GM18907 (cell line): ENCODE measurements around the gene ARMH3.

Experiments
- ATAC-seq: cut with Tn5 transposase; IDR thresholded peaks from one replicate; pipeline ENCODE4 v1.9.1; 2021; ENCODE audit warnings: mild to moderate bottlenecking, moderate library complexity; ENCODE audit not compliant: unreplicated experiment

ARMH3 gene

DNA sequence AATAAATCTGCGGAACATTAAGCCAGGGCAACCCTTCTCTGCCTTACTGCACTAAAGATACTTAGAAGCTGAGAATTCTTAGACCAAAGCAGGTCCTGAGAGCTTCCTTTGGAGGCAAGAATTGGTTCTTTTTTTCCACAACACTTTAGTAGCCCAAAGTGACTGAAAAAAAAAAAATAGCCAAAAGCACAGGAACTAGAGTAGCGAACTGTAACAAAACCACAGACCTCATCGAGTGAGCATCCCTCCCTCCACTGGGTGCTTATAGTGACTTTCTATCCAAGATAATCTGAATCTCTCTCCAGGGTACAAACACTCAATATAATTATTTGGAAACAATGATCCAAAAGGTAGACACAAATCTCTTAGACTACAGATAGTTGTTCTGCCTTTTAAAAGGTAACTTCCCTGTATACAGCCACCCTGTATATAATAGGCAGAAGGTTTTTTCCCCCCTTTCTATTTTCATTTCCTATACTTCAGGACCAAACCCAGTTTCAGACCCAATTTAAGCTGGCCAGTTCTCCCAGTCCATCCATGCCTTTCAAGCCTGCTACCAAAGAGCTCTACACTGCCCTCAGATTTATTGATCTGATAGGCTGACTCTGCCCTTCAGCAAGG lies 180.8 kb downstream of the ARMH3 start:
- no peak for ATAC-seq

DNA sequence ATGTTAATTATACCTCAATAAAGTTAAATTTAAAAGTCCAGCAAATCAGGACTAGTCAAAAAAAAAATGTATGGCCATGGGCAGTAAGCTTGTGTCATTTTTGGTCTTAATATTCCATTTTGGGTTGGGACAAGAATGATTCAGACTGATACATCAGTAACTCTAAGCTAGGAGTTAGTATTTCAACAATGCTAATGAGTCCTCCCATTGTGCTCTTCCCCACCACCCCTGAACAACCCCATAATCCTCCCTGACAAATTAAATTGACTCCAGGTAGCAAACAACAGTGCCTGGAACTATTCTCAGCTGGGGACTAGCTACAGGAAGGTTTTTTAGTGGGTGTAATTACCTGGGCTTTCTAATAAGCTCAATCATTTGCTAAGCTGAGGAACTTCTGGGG lies 181.7 kb downstream of the ARMH3 start:
- no peak for ATAC-seq

DNA sequence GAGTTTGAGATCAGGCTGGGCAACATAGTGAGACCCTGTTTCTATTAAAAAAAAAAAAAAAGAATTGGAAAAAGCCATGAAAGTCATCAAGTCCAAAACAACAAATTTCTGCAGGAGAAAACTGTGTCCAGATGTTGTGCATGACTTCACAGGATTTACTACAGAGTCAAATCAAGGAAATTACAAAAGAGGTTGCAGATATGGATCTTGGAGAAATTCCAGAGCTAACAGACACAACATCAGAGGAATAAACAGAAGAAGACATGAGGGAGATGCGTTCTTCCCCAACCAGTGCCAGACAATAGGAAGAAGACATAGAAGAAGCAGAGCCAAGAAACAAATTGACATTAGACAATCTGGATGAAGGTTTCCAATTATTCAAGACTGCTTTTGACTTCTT lies 188.0 kb downstream of the ARMH3 start:
- ATAC-seq: no peak

DNA sequence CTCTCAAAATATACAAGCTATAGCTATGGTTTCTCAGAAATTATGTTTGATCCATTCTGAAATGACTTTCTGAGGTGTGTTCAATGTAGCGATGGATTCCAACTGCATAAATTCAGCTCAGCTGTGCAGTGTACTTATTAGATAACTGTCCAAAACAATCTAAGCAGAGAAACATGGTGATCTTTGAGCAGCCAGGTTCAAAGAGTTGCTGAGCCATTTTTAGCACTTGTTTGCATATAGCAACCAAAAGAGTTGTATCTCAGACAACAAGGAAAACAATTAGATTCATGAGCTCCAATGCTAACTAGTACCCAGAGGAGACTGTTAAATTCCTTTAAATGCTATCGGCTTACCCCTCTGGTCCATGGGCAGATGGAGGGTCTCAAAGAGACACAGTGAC lies 196.4 kb downstream of the ARMH3 start:
- ATAC-seq: no peak

DNA sequence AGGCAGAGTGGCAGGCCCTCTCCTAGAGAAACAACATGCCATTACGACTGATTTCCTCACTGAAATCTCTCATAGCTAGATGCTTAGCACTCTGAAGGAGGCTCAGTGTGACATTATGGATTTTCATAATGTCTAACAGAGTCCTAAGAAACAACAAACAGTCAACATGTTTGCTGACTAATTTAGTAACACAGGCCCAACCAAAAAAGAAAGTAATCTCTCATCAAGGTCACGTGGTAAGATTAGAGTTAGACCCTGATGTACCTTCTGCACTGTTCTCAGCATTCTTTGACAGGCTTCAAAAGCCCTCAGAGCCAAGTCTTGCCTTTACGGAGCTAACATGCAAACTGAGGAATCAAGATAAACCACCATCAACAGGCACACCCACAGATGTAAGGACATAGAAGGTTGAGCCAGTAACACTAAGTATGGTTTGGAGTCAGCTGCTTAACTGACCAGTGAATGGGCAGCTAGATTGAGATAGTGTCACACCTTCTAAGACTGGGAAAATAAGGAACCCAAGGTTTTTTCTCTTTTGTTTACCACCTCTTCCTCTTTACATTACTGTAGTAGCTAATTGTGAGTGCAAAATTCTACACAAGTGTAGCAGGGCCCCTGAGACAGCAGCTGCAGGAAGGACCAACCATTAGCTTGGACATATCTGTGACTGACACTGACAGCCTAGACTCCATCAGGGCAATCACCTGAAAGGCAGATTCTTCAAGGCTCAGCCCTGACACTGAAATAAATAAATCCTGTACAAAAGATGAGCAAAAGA lies 197.1 kb downstream of the ARMH3 start:
- ATAC-seq: peak; percentile 79

DNA sequence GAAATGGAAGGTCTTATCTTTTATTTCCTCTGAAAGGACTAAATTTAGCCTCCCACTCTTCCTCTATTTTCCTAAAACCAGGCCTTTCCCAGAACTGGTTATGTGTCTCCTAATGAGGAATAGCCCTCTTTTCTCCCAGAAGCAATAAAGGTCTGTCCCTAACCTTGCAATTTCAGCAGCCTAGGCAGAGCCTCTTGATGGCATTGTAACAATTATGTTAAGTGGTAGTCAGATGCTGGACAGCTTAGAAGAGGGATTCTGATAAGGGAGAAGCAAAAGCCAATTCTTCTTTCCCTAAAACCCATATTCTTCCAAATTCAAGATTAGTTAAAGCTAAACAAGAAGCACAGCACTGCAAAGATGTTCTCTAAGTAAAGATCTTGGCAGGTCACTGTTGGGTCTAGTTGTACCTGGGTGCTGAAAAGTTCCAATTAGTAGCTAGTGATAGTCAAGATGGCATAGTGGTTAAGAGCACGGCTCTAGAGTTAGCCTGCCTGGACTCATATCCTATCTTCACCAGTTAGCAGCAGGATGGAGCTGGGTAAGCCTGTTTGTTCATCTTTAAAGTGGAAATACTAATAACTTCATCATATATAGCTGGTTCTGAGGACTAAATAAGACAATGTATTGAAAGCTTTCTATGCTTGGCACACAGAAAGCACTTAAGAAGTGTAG lies 198.0 kb downstream of the ARMH3 start:
- no peak for ATAC-seq

DNA sequence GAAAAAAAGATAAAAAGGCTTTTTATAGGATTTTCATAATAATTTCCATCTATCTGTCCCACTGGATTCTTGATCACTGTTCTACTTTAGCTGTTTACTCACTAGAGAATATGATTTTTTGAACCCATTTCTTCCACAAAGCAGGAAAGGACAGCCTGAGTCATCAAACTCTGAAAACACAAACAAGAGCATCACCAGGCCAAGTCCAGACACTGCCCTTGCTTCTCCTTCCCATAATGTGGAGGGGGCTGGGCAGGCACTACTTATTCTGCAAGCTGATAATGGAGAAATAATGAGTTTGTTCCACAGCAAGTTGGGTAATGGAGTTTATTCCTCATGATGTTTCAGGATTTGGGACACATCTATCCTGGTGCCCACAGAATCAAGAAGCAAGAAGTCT lies 199.3 kb downstream of the ARMH3 start:
- no peak for ATAC-seq

DNA sequence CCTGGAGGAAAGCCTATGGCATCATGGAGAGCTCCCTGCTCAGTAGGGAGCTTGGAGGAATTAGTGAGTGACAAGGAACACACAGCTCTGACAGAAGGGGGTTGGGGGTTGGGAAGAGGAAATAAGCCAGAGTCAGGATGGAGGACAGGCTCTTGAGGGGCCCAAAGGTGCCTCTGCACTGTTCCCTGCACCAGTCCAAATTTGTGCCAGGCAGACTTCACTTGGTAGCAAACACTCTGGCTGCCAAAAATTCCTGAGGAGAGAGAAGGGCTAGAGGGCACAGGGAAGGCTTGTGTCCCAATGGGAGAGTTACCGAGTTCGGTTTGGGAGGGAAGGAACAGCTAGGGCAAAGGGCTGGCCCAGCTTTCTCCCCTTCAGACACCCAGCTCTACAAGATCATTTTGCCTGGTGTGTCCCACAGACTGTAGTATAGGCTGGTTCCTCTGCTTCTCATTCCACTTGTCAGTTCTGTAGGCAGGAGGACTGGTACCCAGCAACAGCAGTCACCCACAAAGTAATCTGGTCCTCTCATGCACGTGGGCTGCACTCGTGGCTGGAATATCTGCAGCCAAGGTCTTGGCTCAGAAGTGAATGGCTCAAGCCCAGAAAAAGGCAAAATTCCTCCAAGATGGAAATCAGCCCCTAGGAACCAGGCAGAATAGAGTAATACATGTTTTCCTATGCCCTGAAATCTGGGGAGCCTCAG lies 204.4 kb downstream of the ARMH3 start:
- ATAC-seq: no peak

DNA sequence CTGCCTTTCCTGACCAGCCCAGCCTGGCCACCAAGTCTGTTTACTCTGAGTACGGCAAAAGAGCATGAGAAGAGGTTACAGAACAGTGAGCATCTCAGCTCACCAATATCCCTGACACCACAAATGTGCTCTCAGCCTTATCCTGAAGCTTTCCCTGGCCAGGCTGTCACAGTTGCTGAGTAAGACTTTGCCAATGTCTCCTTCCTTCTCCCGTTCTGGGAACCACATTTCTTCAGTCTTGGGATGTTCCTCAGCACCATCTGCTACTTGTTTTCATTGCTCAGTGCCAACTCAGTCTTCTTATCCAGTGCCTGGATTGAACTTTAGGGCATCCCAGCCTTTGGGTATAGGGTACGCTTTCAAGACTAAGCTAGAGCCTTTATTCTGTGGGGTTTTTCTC lies 205.2 kb downstream of the ARMH3 start:
- ATAC-seq: no peak

DNA sequence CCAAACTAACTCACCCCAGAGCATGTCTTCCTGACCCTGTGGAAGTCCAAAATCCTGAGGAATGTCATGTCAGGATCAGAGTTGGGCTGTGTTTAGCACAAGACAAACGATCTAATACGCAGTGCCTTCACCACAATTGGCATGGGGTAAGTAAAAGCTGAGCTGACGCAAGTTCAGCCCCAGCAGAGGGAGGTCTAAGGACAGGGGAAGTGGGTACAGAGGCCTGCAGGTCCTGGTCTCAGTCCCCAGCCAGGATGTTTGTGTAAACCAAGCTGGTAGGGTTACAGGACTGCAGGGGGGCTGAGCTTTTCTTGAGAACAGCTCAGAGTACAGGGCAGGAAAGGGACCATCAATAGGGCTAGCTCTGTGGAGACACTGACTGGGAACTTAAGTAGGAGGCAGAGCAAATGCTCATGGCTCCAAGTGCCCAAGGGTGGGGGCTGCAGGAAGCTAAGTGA lies 207.1 kb downstream of the ARMH3 start:
- no peak for ATAC-seq

DNA sequence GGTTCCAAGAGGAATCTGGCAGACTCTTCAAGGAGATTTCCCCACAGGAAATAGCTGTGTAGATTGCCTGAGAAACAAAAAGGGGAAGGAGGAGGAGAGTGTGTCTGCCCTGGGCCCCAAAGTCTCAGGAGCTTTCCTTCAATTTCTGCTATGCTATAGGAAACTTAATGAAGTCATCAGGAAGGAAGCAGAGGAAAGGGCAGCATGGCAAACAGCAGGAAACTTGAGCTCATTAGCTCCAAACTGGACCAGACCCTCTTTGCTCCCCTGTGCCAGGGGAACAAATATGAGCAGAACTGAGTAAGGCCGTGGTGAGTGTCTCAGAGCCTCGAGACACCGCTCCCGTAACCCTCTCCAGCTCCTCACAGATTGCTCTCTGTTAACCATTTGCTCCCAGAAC lies 207.6 kb downstream of the ARMH3 start:
- no peak for ATAC-seq

DNA sequence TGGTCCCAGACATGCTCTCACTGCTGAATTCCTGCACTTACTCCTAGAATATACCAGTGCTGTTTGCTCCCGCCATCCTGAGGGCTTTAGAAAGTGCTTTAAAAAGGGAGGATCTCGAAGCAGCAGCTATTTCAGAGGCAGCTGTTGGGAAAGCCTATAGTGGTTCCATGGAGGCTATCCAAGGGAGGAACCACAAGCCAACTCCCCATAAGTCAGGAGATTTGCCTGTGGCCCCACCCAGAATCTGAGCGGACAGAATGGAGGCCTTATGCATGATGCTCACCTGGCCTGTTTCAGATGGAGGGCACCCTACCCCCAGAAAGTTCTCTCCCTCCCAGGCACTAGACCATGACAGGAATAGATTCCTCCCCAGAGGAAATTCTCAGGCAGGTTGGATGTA lies 210.1 kb downstream of the ARMH3 start:
- no peak for ATAC-seq

DNA sequence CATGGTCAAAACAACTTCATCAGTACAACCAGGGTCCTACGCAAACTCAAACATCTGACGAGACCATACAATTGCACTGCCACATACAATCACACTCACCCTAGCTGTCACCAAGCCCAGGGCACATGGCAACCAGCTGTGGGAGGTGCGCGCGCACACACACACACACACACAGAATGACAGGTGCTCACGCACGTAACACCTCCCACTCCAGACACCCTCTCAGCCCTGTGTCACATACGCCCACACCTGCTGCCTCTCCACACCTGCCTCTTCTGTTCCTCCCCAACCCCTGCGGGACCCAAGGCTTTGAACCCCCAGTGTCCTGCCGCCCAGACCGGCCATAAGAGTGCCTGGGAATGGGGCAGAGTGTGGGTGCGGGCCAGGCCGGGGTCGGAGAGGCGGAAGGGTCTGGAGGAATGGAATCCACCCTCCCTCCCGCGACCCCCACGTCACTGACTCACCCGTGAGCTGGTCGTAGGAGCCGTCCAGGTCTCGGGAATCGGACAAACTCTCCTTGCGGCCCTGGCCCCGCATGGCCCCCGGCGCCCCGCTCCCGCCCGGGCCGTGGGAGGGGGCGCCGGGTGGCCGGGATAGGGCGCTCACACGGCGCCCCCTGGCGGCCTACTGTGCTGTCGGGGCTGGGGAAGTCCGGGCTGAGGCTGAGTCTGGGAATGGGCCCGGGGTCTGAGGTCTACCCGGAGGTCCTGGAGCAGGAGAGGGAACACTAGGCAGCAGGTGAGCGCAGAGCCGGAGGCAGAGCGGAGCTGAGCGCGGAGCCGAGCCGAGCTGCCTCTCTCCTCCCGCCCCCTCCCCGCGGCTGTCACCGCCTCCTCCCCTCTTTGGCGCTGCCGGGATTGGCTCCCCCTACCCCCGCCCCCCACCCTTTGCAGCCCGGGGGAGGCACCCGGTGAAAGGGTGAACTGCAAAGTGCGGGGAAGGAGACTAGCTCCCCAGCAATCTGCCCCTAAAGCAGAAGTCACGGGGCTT lies 212.6 kb downstream of the ARMH3 start, which contains the start of gene KCNIP2:
TSS of gene KCNIP2 (minus strand) at position 769 of the 990 bp plus-strand sequence. CDS start at position 537, 232 bp downstream.
- ATAC-seq: no peak

DNA sequence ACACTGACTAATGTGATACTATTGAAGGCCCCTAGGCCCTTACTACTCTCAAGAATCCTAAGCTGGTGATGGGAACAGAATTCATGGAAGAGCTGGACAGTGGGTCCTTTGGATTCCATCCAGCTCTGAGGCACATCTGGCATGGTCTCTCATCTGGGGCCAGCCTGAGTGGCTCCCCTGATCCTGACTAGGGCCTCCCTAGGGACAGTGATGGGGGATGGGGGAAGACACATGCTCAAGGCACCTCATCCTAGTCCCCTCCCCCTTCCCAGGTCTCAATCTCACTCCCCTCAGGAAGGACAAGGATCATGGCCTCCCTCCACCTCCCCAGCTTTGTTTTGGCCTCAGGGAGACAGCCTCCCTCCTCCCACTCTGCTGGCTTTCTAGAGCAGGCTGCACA lies 214.1 kb downstream of the ARMH3 start:
- no peak for ATAC-seq

DNA sequence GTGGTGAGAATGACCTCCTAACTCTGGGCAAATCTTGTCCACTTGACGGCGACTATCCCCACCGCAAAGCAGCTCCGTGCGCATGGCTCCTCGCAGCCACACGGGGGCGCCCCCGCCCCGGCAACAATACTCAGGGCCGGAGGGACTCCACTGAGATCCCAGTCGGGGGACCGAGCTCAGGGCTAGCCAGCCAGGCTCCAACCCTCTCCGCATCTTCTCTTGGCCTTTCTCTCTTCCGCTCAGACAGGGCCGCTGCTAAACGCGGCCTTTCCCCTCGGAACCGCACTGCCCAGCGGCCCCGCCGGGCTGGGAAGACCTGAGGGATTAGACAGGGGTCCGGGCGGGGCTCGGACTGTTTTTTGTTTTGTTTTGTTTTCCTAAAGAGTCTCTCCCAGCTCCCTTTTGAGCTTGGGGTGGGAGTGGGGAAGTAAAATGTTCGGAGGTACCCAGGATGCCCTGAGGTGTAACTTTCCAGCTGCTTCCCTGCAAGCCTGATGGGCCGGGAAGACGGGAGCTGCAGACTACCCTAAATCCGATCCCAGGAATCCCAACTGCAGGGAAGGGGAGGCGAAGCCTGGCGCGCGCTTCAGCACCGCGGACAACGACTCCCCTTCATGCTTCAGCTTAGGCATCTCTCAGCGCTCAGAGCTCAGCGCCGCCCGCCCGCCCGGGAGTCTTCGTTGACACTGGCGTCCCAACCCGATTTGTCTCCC lies 215.1 kb downstream of the ARMH3 start:
- peak; percentile 59 for ATAC-seq

DNA sequence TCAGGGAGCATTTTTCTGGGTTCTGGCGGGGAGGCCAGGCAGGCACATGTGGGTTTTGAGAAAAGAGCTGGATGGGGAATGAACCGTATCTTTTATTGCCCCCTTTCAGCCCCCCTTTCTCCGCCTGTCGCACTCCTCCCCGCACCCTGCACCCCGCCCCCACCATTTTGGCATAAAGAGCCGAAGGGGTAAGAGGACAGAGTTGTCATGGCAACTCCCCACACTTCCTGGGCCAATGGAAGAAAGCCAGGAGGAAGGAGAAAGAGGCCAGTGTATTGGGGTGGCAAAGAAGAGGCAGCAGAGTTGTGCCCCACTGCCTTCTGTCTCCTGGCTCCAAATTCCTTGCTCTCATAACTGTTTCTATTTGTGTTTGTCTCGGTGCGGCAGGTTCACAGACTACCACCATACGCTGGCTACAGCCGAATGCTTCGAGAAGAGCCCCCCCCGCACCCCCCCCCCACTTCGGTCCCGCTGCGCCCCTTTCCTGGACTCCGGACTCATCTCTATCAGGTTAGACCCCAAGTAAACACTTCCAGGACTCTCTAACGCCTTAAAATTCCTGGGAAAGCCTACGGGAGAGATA lies 215.8 kb downstream of the ARMH3 start:
- no peak for ATAC-seq

DNA sequence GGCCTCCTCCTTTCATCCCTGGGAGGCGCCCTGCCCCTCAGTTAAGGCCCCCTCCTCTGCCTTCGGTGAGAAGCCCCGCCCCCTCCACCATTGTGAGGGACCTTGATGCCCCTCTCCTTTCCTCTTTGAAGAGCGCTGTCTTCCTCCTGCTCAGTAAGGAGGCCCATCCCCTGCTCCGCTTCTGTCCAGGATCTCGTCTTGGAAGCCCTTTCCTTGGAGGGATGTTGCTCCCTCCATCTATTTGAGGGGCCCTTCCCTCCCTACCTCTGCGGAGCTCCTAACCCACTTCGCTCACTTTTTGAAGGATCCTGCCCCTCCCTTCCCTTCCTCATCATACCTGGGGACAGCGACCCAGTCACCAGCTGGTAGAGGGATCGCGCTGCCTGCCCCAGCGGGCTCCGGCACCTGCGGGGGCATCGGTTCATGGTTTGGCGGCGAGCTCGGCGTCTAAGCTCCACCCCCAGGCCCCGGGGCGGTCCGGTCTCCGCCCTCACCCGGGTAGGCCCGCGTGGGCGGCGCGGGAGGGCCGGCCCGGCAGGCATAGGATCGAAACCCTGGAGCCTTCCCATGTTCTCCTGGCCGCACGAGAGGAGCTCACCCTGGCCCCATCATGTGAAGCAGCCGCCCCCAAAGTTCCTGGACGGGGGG lies 216.4 kb downstream of the ARMH3 start:
- no peak for ATAC-seq

DNA sequence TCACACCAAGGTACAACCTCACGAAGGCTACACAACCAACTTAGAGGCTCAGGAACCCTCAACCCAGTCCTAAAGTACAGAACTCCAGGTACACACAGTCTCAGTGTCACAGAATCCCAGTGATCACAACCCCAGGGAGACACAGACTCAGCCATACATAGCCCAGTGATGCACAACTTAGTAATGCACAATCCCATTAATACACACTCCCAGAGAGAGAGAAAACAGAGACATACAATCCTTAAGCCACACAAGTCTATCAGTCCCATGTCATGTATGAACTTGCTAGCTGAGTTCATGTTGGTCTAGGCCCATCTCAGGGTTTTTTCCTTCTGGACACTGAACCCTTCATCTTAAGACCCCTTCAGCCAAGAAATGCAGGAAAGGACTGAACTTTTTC lies 217.0 kb downstream of the ARMH3 start:
- ATAC-seq: no peak
